Hepatocyte (in vitro differentiated cells): ENCODE measurements around the gene NPM3. TPM values are rescaled to one million over a fixed set of nuclear protein-coding genes. Genes with fewer than 3 reads are reported as not detected.

Experiments used
- DNase-seq: peaks from one replicate; pipeline ENCODE4 v3.0.0-alpha.2; 2016; ENCODE audit warnings: low spot score
- H2AFZ ChIP-seq: fragments of 200-600 bp; sonication (generic); 2 replicates; pipeline ENCODE4 v1.6.0; 2016; ENCODE audit warnings: antibody characterized with exemption, mild to moderate bottlenecking
- H3K27ac ChIP-seq: fragments of 200-600 bp; sonication (generic); 2 replicates; pipeline ENCODE4 v1.5.1; 2016; ENCODE audit warnings: mild to moderate bottlenecking
- H3K27me3 ChIP-seq: fragments of 200-600 bp; sonication (generic); 2 replicates; pipeline ENCODE4 v1.6.1; 2016
- H3K36me3 ChIP-seq: fragments of 200-600 bp; sonication (generic); replicated peaks from 2 replicates; pipeline ENCODE4 v1.5.1; 2016; ENCODE audit warnings: low read depth; ENCODE audit not compliant: insufficient read depth
- H3K4me1 ChIP-seq: fragments of 200-600 bp; sonication (generic); 2 replicates; pipeline ENCODE4 v1.5.1; 2016; ENCODE audit warnings: mild to moderate bottlenecking, moderate library complexity; ENCODE audit not compliant: insufficient read depth
- H3K4me2 ChIP-seq: fragments of 200-600 bp; sonication (generic); 2 replicates; pipeline ENCODE4 v1.6.0; 2016
- H3K4me3 ChIP-seq: fragments of 200-600 bp; sonication (generic); 2 replicates; pipeline ENCODE4 v1.5.1; 2016; ENCODE audit warnings: mild to moderate bottlenecking
- H3K79me2 ChIP-seq: fragments of 200-600 bp; sonication (generic); 2 replicates; pipeline ENCODE4 v1.6.0; 2017; ENCODE audit warnings: mild to moderate bottlenecking
- H3K9me2 ChIP-seq: fragments of 200-600 bp; sonication (generic); replicated peaks from 2 replicates; pipeline ENCODE4 v1.6.0; 2017; ENCODE audit warnings: mild to moderate bottlenecking; ENCODE audit not compliant: insufficient read depth
- H3K9me3 ChIP-seq: fragments of 200-600 bp; sonication (generic); 2 replicates; pipeline ENCODE4 v1.5.1; 2016; ENCODE audit warnings: low read depth, mild to moderate bottlenecking
- H4K20me1 ChIP-seq: fragments of 200-600 bp; sonication (generic); 2 replicates; pipeline ENCODE4 v1.6.0; 2016; ENCODE audit warnings: mild to moderate bottlenecking; ENCODE audit not compliant: insufficient read depth, poor library complexity, severe bottlenecking
- EZH2 ChIP-seq: fragments of 200-600 bp; sonication (generic); IDR thresholded peaks from 2 replicates; pipeline ENCODE4 v1.6.1; 2016; ENCODE audit warnings: antibody characterized with exemption, mild to moderate bottlenecking, borderline replicate concordance
- EZH2phosphoT487 ChIP-seq: fragments of 200-600 bp; sonication (generic); IDR thresholded peaks from one replicate; pipeline ENCODE4 v1.6.1; 2018; ENCODE audit warnings: antibody characterized with exemption, mild to moderate bottlenecking, low read depth, moderate library complexity; ENCODE audit not compliant: unreplicated experiment, severe bottlenecking
- WGBS: methylation state at CpG from one replicate; pipeline ENCODE4 v1.1.6; 2016; ENCODE audit warnings: low lambda C conversion rate; ENCODE audit errors: missing lambda C conversion rate; 5-methylcytosine and 5-hydroxymethylcytosine counted together
- polyA plus RNA-seq: library from polyadenylated mRNA; unstranded; fragments of >200 nt; fragmentation: Nextera tagmentation; extraction: Ambion mirVana; gene quantifications from 2 replicates; pipeline ENCODE4 v1.2.1, GENCODE V29; 2016
- total RNA-seq: library from RNA; depleted of rRNA; stranded (reverse); fragments of >200 nt; gene quantifications from 2 replicates; pipeline ENCODE4 v1.2.3, GENCODE V29; 2014
- TF ChIP-seq, protein P1 (sequence below): fragments of 200-600 bp; sonication (generic); IDR thresholded peaks from 2 replicates; pipeline ENCODE4 v1.5.1; 2016; ENCODE audit warnings: antibody characterized with exemption, mild to moderate bottlenecking; ENCODE audit not compliant: poor library complexity

Gene NPM3
- total and polyA plus RNA-seq, 2 experiments from 2014 or later = 5.1 to 69.4 TPM

DNA sequence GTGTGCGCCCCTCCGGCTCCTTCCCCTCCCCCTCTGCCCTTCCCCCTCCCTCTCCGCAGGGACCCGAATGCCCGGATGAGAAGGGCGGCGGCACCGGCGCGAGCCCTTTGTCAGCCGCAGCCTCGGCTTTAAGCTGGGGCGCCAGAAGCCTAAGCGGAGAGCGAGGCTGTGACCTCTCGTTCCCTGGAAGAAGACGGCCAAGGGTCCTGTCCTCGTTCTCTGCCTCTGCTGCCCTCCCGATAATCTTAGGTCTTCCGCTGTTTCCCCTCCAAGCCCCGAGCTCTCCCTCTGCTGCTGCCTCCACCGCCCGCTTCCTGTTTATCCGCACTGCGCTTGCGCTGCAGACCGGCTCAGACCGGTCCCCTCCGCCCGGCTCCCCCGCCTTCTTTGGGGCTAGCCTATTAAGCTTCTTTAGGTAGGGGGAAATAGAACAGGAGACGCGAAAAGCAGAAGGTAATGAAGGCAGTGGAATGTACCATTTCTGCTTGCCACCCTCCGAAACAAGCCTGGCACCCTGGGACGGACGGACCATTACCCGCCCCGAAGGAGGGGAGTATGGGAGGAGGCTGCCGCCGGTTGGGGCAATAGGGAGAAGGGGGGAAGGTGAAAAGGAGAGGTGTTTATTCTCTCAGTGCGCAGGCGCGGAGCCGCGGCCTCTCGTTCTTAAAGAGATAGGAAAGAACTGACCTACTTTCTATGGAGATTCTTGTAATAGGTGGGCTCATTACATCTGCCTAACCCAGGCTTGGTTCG is 35.0 kb upstream of the NPM3 start, which contains the start of gene OGA:
Gene OGA, minus strand, starts transcription at position 326 of the 753 bp plus-strand sequence. CDS start 422 bp downstream, outside the sequence.
- TF ChIP-seq EZH2 (no peak), EZH2phosphoT487 (no peak)
- TF ChIP-seq, protein P1, sequence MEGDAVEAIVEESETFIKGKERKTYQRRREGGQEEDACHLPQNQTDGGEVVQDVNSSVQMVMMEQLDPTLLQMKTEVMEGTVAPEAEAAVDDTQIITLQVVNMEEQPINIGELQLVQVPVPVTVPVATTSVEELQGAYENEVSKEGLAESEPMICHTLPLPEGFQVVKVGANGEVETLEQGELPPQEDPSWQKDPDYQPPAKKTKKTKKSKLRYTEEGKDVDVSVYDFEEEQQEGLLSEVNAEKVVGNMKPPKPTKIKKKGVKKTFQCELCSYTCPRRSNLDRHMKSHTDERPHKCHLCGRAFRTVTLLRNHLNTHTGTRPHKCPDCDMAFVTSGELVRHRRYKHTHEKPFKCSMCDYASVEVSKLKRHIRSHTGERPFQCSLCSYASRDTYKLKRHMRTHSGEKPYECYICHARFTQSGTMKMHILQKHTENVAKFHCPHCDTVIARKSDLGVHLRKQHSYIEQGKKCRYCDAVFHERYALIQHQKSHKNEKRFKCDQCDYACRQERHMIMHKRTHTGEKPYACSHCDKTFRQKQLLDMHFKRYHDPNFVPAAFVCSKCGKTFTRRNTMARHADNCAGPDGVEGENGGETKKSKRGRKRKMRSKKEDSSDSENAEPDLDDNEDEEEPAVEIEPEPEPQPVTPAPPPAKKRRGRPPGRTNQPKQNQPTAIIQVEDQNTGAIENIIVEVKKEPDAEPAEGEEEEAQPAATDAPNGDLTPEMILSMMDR = no peak
- peak within 1 kb of the TSS; percentile 94 for H3K27ac ChIP-seq
- H3K36me3 ChIP-seq = no peaks in the 10 kb centered on the region
- H3K4me2 ChIP-seq = peak within 1 kb of the TSS; percentile 91
- no peaks in the 10 kb centered on the region for H3K9me3 ChIP-seq
- peak within 1 kb of the TSS; percentile 82 for H3K4me3 ChIP-seq
- peak; percentile 100 for DNase-seq
- peaks cover 20% of the 10 kb centered on the region for H3K4me1 ChIP-seq
- peaks cover 46% of the 10 kb centered on the region for H4K20me1 ChIP-seq
- H3K79me2 ChIP-seq = peaks cover 53% of the 10 kb centered on the region
- no peaks in the 10 kb centered on the region for H3K9me2 ChIP-seq
- H3K27me3 ChIP-seq = no peaks in the 10 kb centered on the region
- peak within 1 kb of the TSS; percentile 61 for H2AFZ ChIP-seq
- WGBS = under 1% methylated on average over 43 of the region's 47 CpGs

GRCh38 chr10:101817337-101818118 is 34.3 kb upstream of the NPM3 start:
- peak; percentile 90 for DNase-seq
- TF ChIP-seq EZH2 (no peak), EZH2phosphoT487 (no peak)
- TF ChIP-seq, protein P1 = no peak
- Histone ChIP-seq H3K4me2 (peak overlapping the region; percentile 91), H3K27ac (peak overlapping the region; percentile 94), H3K9me2 (no peaks in the 10 kb centered on the region), H3K4me3 (peak overlapping the region; percentile 82), H3K9me3 (no peaks in the 10 kb centered on the region), H2AFZ (no peak overlapping the region), H3K4me1 (peaks cover 20% of the 10 kb centered on the region), H4K20me1 (peaks cover 54% of the 10 kb centered on the region), H3K36me3 (no peaks in the 10 kb centered on the region), H3K79me2 (peaks cover 60% of the 10 kb centered on the region), H3K27me3 (no peaks in the 10 kb centered on the region)
- WGBS = 1% methylated on average over 33 of the region's 44 CpGs

DNA sequence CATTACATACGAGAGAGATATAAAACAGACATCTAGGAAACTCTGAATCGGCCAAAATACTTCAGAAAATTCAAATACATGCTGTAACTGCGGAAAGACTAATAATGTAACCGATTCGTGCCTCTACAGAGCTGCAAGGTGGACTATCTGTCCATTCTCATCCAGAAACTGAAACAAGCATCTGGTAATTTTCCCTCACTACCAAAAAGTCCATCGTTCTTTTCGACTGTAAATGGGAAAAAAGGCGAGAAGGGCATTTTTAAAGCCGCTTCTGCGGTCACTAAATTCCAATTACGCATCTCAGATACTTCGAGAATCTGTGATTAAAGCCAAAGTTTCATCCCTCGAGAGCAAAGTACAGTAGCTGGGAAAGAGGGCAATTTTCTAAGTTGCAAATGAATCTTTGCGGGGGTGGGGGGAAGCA is 33.7 kb upstream of the NPM3 start:
- peaks cover 66% of the 10 kb centered on the region for H3K79me2 ChIP-seq
- H3K27ac ChIP-seq = peak overlapping the region; percentile 94
- H4K20me1 ChIP-seq = peaks cover 60% of the 10 kb centered on the region

More for the DNA sequence above, 33.7 kb upstream of the NPM3 start:
- no peak for DNase-seq
- H3K9me3 ChIP-seq = no peaks in the 10 kb centered on the region
- TF ChIP-seq, protein P1 = no peak
- TF ChIP-seq EZH2 (no peak), EZH2phosphoT487 (no peak)
- WGBS = 1% methylated on average over 14 of the region's 14 CpGs
- peak overlapping the region; percentile 91 for H3K4me2 ChIP-seq
- H3K4me1 ChIP-seq = peaks cover 20% of the 10 kb centered on the region
- no peaks in the 10 kb centered on the region for H3K36me3 ChIP-seq
- peak overlapping the region; percentile 82 for H3K4me3 ChIP-seq
- no peaks in the 10 kb centered on the region for H3K9me2 ChIP-seq
- H2AFZ ChIP-seq = no peak overlapping the region
- H3K27me3 ChIP-seq = no peaks in the 10 kb centered on the region
